ENCODE data around the gene STARD3.

STARD3 gene

DNA sequence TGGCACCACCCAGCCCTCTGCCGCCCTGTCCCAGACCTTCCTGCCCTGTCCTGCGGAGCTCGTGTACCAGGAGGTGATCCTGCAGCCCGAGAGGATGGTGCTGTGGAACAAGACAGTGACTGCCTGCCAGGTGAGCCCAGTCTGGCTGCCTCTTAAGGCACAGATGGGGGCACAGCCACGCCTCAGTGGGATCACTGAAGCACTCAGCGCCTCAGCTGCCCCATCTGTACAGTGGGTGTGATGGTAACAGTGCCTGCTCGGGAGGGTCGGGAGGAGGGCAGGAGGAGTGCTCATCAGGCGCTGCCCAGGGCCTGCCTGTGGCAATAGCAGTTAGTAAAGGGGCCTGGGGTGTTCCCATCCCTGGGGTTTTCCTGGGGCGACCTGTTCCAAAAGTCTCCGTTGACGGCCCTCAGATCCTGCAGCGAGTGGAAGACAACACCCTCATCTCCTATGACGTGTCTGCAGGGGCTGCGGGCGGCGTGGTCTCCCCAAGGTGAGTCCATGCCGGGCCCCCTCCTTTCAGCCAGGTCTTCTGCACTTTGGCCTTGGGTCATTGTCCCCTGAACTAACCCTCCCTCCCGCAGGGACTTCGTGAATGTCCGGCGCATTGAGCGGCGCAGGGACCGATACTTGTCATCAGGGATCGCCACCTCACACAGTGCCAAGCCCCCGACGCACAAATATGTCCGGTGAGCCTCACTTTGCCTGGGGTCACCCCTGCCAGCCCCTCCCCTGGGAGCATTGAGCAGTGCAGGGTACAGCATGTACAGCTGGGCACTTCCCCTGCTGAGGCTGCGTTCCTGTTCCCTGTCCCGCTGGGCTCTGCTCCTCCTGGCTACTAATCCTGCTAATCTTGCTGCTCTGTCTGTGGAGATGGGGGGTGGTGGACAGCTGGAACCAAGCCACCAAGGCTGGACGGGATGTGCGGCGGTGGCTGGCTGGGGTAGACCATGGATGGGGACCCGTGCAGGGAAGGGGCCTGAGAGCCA, 23.7 kb downstream of the STARD3 start:
- no peak for DNase-seq

DNA sequence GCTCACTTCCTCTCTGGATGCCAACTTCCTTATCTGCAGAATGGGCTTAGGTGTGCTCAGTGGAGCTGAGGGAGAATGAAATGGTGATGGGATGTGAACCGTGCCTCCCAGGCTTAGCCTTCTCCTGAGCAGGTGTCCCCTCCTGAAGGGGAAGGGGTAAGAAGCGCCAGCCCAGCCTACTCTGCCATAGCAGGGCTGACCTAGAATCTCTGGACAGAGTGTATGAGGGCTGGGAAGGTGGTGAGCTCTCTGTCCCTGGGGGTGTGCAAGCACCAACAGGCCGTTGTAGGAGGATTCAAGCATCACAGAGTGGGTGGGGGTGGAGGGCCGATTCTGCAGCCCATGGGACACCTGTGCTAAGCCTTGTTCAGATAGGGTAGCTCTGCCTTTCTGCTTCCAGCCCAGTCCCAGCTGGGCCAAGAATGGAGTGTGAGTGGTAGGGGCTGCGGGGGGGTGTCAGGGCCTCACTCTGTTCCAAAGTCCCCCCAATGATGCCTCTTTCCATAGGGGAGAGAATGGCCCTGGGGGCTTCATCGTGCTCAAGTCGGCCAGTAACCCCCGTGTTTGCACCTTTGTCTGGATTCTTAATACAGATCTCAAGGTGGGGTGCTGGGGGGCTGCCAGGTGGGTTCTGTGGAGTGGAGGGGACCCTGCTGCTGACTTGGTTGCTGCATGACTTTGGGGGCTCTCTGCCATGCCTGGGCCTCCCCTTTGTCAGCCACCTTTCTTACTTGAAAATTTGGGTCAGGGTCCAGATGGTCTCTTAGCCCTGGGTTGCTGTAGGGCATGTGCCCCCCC, 25.0 kb downstream of the STARD3 start:
- no peak for DNase-seq

- DNase-seq, result no peak
Measured at GRCh38 chr17:39662551-39663339, 25.8 kb downstream of the STARD3 start.

DNA sequence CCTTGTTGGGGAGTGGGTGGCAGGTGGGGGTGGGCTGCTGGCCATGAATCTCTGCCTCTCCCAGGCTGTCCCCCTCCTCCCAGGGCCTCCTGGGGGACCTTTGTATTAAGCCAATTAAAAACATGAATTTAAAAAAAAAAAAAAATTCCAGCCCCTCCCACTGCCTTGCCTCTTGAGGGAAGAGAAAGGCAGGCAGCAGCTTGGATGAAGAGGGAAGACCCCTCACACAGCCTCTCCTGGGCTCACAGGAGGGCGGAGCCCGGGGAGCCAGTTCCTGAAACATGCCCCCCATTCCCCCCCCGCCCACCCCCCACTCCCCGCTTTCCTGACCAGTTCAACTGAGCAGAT, 26.4 kb downstream of the STARD3 start:
- no peak for DNase-seq

DNA sequence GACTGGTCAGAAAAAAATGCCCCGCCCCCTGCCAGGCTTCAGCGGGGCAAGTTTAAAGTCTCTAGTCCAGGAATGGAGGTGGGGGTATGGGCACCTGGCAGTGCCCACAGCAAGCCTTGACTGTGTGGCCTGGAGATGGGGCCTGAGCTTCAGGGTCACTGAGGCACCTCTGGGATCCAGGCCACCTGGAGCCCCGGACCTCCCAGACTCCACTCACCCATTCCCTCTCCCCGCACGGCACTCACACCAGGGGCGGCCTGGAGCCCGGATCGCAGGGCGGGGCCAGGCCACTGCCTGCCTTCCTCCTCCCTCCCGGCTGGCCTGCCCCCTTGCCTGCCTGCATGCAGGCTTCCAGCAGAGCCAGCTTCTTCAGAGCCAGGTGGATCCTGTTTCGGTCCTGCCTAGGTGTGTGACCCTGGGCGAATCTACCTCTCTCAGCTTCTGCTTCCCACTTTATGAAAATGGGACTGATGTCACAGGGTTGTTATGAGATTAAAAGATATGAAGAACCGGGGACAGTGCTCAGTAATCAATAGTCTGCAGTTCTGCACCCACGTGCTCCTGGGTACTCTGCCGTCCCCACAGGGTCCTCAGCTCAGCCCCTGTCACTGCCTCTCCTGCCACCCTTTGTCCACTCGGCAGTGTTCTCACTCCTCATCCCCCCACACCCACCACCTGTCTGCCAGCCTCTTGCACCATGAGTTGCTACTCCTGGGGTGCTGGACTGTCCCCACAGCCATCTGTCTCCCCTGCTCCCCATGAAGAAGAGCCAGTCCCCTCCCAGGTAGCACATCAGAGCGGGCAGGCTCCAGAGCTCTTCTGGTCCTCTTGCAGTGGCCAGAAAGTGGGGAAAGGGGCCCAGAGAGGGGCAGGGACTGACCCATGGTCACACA, 27.0 kb downstream of the STARD3 start:
- DNase-seq, result no peak

DNA sequence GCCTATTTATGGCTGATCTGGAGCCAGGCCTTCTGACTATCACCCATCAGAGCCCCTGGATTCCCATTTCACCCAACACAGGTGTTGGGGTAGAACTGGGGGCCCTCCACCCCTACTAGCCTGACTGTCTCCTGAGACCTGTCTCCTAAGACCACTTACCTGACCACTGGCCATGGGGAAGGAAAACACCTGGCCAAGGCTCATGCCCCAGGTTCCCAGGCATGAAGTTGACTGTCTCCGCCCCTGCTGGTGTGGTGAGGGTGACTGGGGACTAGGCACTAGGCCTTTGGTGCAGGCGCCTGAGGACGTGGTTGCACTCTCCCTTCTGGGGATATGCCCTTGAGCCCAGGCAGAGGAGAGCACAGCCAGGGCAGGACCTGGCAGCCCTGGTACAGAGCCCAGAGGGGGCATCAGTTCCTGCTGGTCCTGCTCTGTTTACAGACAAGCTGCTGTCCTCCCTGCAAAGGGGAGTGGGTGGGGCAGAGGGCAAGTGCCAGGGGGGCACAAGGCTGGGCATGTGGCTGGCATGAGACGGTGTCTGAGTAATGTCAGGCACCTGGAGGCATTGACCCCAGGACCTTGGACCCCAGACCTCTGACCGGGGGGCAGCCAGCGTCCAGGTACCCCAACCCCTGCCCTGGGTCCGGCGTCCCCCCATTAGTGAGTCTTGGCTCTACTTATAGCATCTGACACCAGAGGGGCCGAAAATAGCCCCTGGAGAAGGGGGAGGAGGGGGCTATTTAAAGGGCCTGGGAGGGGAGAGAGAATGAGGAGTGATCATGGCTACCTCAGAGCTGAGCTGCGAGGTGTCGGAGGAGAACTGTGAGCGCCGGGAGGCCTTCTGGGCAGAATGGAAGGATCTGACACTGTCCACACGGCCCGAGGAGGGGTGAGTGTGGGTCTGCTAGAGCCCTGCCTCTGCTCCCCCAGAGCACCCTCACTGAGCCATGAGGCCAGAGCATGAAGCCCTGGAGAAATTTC, 27.9 kb downstream of the STARD3 start, which contains the start of gene TCAP:
Gene TCAP (plus strand): TSS at position 769 of the 981 bp plus-strand sequence. CDS start 11 bp downstream, at position 780.
- no peak for DNase-seq

GRCh38 chr17:39665642-39666224, 28.8 kb downstream of the STARD3 start:
- no peak for DNase-seq

DNA sequence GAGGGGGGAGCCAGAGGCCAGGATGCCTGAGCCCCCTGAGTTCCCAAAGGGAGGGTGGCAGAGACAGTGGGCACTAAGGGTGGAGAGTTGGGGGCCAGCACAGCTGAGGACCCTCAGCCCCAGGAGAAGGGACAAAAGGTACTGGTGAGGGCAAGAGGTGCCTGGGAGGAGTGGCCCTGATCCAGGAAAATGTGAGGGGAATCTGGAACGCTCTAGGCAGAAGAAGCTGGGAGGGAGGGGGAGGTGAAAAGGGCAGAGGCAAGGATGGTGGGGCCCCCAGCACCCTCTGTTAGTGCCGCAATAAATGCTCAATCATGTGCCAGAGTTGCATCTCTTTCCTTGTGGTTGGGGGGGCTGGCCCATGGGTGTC, 29.3 kb downstream of the STARD3 start:
- no peak for DNase-seq

DNA sequence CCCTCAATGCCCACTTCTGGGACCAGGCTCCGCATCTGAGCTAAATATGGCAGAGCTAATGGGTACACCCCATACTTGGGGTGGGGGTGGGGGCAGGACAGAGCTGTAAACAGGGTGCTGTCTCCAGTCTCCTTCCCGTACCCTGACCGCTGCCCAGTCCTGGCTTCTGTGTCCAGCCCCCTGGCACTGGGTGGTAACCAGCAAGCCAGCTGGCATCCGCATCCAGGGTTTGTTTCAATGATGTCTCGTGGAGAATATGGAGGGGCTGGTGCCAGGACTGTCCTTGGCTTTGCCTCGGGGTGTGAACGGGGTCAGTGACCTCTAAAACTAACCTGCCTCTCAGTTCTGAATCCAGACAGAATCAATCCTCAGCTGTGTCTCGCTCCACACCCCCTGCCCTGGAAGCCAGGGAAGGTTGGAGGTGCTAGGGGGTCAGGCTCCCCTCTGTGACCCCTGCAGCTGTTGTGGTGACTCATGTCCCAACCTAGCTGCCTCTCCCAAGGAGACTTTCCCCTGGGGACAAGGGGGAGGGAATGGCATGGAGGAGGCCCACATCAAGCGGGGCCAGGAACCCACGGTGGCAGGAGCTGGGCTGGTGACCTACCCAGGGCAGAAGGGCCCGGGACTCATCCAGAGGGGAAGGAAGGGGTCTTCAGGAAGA, 29.8 kb downstream of the STARD3 start:
- DNase-seq, result no peak

DNA sequence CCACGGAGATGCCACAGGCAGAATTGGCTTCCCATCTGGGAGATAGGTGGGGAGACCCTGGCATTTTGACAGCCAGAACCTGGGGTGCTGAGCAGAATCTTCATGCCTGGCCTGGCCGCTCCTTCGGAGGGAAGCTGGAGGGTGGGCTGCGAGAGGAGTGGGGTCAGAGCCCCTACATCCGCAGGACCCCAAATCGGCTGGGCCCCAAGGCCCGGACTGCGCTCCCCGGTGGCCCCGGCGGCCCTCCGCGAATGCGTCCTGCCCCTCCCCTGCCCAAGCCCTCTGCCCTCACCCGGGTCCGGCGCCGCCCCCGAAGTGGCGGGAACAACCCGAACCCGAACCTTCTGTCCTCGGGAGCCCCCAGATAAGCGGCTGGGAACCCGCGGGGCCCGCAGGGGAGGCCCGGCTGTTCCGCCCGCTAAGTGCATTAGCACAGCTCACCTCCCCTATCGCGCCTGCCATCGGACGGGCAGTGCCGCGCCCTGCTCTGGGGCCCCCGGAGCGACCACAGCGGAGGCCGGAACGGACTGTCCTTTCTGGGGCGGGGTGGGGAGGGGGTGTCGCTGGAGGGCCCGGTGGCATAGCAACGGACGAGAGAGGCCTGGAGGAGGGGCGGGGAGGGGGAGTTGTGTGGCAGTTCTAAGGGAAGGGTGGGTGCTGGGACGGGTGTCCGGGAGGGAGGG, 30.5 kb downstream of the STARD3 start:
- DNase-seq, result no peak

DNA sequence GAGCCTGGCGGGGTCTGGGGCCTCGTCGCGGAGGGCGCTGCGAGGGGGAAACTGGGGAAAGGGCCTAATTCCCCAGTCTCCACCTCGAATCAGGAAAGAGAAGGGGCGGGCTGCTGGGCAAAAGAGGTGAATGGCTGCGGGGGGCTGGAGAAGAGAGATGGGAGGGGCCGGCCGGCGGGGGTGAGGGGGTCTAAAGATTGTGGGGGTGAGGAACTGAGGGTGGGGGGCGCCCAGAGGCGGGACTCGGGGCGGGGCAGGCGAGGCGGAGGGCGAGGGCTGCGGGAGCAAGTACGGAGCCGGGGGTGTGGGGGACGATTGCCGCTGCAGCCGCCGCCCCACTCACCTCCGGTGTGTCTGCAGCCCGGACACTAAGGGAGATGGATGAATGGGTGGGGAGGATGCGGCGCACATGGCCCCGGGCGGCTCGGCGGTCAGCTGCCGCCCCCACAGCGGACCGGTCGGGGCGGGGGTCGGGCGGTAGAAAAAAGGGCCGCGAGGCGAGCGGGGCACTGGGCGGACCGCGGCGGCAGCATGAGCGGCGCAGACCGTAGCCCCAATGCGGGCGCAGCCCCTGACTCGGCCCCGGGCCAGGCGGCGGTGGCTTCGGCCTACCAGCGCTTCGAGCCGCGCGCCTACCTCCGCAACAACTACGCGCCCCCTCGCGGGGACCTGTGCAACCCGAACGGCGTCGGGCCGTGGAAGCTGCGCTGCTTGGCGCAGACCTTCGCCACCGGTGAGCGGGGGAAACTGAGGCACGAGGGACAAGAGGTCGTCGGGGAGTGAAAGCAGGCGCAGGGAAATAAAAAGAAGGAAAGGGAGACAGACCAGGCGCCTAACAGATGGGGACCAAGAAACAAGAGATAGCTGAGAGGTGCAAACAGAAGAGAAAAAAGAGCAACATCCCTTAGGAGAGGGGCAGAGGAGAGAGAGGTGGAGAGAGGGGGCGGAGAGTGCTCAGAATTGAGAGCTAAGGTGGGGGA, 31.3 kb downstream of the STARD3 start, which contains the start of gene PNMT:
Gene PNMT (plus strand): TSS at position 509 of the 980 bp plus-strand sequence. CDS start 23 bp downstream, at position 532.
- DNase-seq, result peak in 1 of 2 donors; percentile 54

DNA sequence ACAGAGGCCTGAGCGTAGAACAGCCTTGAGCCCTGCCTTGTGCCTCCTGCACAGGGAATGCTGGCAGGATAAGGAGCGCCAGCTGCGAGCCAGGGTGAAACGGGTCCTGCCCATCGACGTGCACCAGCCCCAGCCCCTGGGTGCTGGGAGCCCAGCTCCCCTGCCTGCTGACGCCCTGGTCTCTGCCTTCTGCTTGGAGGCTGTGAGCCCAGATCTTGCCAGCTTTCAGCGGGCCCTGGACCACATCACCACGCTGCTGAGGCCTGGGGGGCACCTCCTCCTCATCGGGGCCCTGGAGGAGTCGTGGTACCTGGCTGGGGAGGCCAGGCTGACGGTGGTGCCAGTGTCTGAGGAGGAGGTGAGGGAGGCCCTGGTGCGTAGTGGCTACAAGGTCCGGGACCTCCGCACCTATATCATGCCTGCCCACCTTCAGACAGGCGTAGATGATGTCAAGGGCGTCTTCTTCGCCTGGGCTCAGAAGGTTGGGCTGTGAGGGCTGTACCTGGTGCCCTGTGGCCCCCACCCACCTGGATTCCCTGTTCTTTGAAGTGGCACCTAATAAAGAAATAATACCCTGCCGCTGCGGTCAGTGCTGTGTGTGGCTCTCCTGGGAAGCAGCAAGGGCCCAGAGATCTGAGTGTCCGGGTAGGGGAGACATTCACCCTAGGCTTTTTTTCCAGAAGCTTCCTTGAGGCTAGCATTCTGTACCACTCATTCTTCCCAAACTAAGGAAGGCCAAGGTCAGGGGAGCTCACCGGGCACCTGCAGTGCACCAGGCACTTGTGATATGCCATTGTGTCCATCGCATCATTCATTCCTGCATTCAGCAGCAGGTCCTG, 33.2 kb downstream of the STARD3 start:
- DNase-seq, result no peak

- no peak for DNase-seq
Measured at GRCh38 chr17:39670746-39671145, 33.8 kb downstream of the STARD3 start.

- DNase-seq, result peak in 1 of 2 donors; percentile 44
Measured at GRCh38 chr17:39671651-39672521, 34.9 kb downstream of the STARD3 start.
